Gastrocnemius medialis (tissue), 4 donors: Measurements from ENCODE around the gene FOXG1. TPM values are rescaled to one million over a fixed set of nuclear protein-coding genes. Genes with fewer than 3 reads are reported as not detected.

ENCODE experiments used
- ATAC-seq, 2 donors: fragments of 150-250 bp; one replicate each; pipeline ENCODE4 v1.9.1; 2016
- DNase-seq, 2 donors: peaks; one replicate each; pipeline ENCODE4 v3.0.0-alpha.2; 2019
- H3K27ac ChIP-seq, 4 donors: fragments of 200-600 bp; sonication (generic); 1 replicate in 1 of 4; 2 replicates in 3 of 4; pipeline ENCODE4 v1.5.1; 2016 to 2018; ENCODE audit warnings: mild to moderate bottlenecking in 2 of 4, moderate library complexity in 1 of 4
- H3K27me3 ChIP-seq, 3 donors: fragments of 200-600 bp; sonication (generic) in 2 of 3; 1 replicate in 1 of 3; 2 replicates in 2 of 3; pipeline versions ENCODE4 v1.5.1 to v1.6.0; 2016 to 2019; ENCODE audit warnings: mild to moderate bottlenecking in 1 of 3, moderate library complexity in 1 of 3
- H3K36me3 ChIP-seq, 2 donors: fragments of 200-600 bp; sonication (generic) in 1 of 2; one replicate each; pipeline ENCODE4 v1.5.1; 2017 to 2018
- H3K4me1 ChIP-seq, 2 donors: fragments of 200-600 bp; sonication (generic) in 1 of 2; one replicate each; pipeline ENCODE4 v1.5.1; 2016 to 2017; ENCODE audit warnings: mild to moderate bottlenecking in 2 of 2
- H3K4me3 ChIP-seq, 4 donors: fragments of 200-600 bp; sonication (generic) in 3 of 4; 1 replicate in 1 of 4; 2 replicates in 3 of 4; pipeline ENCODE4 v1.5.1; 2016 to 2019; ENCODE audit warnings: mild to moderate bottlenecking in 2 of 4
- H3K9me3 ChIP-seq, 3 donors: fragments of 200-600 bp; sonication (generic) in 2 of 3; 1 replicate in 1 of 3; 2 replicates in 2 of 3; pipeline ENCODE4 v1.5.1; 2016 to 2019
- POLR2A ChIP-seq, 2 donors: fragments of 450-650 bp; IDR thresholded peaks; one replicate each; pipeline ENCODE4 v1.6.1; 2017; ENCODE audit warnings: antibody characterized with exemption in 2 of 2, mild to moderate bottlenecking in 2 of 2, moderate library complexity in 2 of 2
- in situ Hi-C, 4 donors: fragments of 200-750 bp; cut with MboI; loops; one replicate each; pipeline versions ENCODE4 v1.15.0 to v1.8.0; 2017; ENCODE audit warnings: low sequenced_read_pairs in 4 of 4
- intact Hi-C: fragments of 100-400 bp; cut with DNase I; formaldehyde crosslinking; loops from one replicate; pipeline ENCODE4 v1.15.1; 2023; ENCODE audit warnings: low total_unique reads
- total RNA-seq, 4 donors: library from RNA; depleted of rRNA; stranded (reverse); fragments of >200 nt; gene quantifications; one replicate each; pipeline versions ENCODE4 v1.1.0 to v1.2.3, GENCODE V29; 2016
- TF ChIP-seq, protein P1 (sequence below), 5 experiments: fragments of 450-650 bp in 3 of 5; fragments of 200-600 bp in 2 of 5; sonication (generic) in 2 of 5; IDR thresholded peaks in 4 of 5; conservative IDR thresholded peaks in 1 of 5; 1 replicate in 4 of 5; 2 replicates in 1 of 5; pipeline ENCODE4 v1.5.1; 2016 to 2019; ENCODE audit warnings: antibody characterized with exemption in 5 of 5, mild to moderate bottlenecking in 3 of 5, moderate library complexity in 3 of 5

The FOXG1 gene
- not detected for total RNA-seq

DNA sequence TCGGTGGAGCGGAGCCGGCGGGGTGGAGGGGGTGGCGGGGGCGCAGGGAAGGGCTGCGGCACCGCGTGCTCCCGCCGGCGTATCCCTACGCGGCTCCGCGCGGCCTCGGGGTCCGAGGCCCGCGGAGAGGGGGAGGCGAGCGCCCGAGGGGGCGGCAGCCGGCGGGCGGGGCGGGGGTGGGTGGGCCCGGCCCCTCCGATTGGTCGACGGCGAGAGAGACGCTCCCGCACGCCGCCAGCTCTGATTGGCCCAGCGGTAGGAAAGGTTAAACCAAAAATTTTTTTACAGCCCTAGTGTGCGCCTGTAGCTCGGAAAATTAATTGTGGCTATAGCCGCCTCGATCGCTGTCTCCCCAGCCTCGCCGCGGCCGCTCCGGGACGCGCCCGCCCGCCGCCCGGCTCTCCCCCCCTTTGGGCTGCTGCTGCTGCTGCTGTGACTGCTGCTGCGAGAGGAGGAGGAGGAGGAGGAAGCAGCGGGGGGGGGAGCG is at the start of gene FOXG1:
TSS of gene FOXG1 (plus strand) at position 319 of the 487 bp plus-strand sequence. CDS start 493 bp downstream, outside the sequence.
- intact Hi-C loops (no loop called here), in situ Hi-C loops (loop anchor here in 2 of 4 donors (25.0 kb wide), 2 partner anchors 771 to 1446 kb away; no protein-coding TSS in a partner anchor)
- Histone ChIP-seq H3K4me3 (peak within 1 kb of the TSS; percentile 26 to 40 (median 36)), H3K4me1 (peaks cover 0 to 3% of the 10 kb centered on the region in 2 donors), H3K9me3 (no peaks in the 10 kb centered on the region), H3K27me3 (peaks cover 74 to 92% (median 82%) of the 10 kb centered on the region in 3 donors), H3K36me3 (no peaks in the 10 kb centered on the region), H3K27ac (no peak within 1 kb of the TSS)
- no peak for TF ChIP-seq POLR2A (IDR thresholded peaks at IDR 0.05)
- TF ChIP-seq, protein P1, sequence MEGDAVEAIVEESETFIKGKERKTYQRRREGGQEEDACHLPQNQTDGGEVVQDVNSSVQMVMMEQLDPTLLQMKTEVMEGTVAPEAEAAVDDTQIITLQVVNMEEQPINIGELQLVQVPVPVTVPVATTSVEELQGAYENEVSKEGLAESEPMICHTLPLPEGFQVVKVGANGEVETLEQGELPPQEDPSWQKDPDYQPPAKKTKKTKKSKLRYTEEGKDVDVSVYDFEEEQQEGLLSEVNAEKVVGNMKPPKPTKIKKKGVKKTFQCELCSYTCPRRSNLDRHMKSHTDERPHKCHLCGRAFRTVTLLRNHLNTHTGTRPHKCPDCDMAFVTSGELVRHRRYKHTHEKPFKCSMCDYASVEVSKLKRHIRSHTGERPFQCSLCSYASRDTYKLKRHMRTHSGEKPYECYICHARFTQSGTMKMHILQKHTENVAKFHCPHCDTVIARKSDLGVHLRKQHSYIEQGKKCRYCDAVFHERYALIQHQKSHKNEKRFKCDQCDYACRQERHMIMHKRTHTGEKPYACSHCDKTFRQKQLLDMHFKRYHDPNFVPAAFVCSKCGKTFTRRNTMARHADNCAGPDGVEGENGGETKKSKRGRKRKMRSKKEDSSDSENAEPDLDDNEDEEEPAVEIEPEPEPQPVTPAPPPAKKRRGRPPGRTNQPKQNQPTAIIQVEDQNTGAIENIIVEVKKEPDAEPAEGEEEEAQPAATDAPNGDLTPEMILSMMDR (IDR thresholded peaks at IDR 0.05 in 4 of 5, conservative IDR thresholded peaks at IDR 0.05 in 1 of 5), result no peak
- DNase-seq, result no peak
- ATAC-seq, result no peak

DNA sequence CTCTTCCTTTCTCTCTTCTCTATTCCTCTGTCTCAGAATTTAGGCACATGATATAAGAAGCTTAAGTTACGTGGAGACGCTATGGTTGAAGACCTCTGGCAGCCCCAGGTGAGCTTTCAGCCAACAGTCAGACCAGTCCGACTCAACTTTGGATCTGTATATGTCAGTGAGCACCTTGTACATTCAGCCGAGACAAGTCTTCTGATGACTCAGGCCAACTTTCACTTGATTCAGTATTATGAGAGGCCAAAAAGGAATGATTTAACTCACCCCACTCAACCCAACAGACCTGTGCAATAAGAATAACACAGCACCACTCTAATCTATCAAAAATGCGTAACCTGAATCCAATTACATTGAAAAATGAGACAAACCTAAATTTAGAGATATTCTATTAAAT is 47.5 kb upstream of the FOXG1 start:
- TF ChIP-seq POLR2A (IDR thresholded peaks at IDR 0.05), result no peak
- TF ChIP-seq, protein P1 (IDR thresholded peaks at IDR 0.05 in 4 of 5, conservative IDR thresholded peaks at IDR 0.05 in 1 of 5), result no peak
- intact Hi-C loops, result no loop called here
- H3K36me3 ChIP-seq, result no peaks in the 10 kb centered on the region
- no peaks in the 10 kb centered on the region for H3K9me3 ChIP-seq
- DNase-seq (no peak), ATAC-seq (no peak)
- no peaks in the 10 kb centered on the region for H3K4me1 ChIP-seq
- H3K27me3 ChIP-seq, result no peaks in the 10 kb centered on the region
- no peak overlapping the region for H3K4me3 ChIP-seq
- H3K27ac ChIP-seq, result no peak overlapping the region
- in situ Hi-C loops, result no loop called here

DNA sequence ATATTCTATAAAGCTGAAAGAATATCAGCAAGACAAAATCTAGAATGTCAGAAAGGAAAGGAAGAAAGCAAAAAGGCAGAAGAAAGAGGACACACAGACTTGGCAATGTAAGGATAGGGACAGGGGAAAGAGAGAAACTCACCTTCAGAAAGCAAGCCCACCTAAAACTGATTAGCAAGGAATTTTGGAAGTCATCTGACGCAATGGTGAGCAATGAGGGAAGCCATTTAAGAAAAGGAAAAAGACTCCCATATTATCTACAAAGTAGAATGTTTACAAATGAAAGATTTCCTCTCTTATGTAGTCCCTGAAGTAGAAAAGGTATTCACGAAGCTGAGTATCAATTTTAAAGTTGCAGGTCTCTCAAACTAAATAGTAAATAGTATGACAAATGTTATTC is 35.2 kb upstream of the FOXG1 start:
- H3K36me3 ChIP-seq, result no peaks in the 10 kb centered on the region
- intact Hi-C loops, result no loop called here
- no peak for ATAC-seq
- no peaks in the 10 kb centered on the region for H3K4me1 ChIP-seq
- H3K9me3 ChIP-seq, result no peaks in the 10 kb centered on the region
- TF ChIP-seq POLR2A (IDR thresholded peaks at IDR 0.05), result no peak
- TF ChIP-seq, protein P1 (IDR thresholded peaks at IDR 0.05 in 4 of 5, conservative IDR thresholded peaks at IDR 0.05 in 1 of 5), result no peak
- H3K27ac ChIP-seq, result no peak overlapping the region
- no peak for DNase-seq
- no peaks in the 10 kb centered on the region for H3K27me3 ChIP-seq
- no peak overlapping the region for H3K4me3 ChIP-seq
- in situ Hi-C loops, result no loop called here

DNA sequence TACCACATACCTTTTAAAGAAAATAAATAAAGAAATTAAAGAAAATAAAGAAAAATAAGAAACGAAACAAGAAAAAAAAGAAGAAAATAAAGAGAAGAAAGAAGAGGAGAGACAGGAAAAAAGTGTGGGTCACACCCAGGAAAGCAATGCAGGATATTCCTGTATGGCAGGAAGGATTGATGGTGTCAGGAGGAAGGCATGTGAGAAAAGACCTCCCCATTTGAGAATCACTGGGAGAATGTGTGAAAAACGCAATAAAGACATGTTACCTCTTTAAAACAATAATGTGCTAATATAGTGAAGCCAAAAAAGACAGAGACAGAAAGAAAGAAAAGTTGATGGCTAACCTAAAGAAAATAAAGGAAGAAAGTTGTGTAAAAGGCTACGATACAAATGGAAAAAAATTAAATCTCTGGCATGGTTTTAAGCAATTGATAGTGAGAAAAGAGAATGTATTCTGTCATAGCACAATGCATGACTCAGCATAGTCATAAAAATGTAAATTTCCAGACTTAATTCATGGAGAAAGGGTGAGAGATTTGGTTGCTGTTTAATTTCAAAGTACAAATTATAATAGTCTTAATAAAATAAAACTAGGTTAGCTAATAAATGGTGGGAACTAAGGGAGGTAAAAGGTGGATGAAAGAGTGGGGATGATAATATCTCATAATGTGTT is 24.3 kb upstream of the FOXG1 start:
- Histone ChIP-seq H3K4me3 (no peak overlapping the region), H3K27ac (no peak overlapping the region), H3K4me1 (no peaks in the 10 kb centered on the region), H3K9me3 (no peaks in the 10 kb centered on the region), H3K27me3 (no peaks in the 10 kb centered on the region), H3K36me3 (no peaks in the 10 kb centered on the region)
- DNase-seq (no peak), ATAC-seq (no peak)
- intact Hi-C loops (no loop called here), in situ Hi-C loops (no loop called here)
- TF ChIP-seq, protein P1 (IDR thresholded peaks at IDR 0.05 in 4 of 5, conservative IDR thresholded peaks at IDR 0.05 in 1 of 5), result no peak
- no peak for TF ChIP-seq POLR2A (IDR thresholded peaks at IDR 0.05)
